Measurements from ENCODE around the gene PAPSS1.
"Not testable (repeated sequence)": the region's sequence is repeated elsewhere in the genome, so short reads cannot be mapped to it uniquely, and the experiment has no call there.

The PAPSS1 gene

DNA sequence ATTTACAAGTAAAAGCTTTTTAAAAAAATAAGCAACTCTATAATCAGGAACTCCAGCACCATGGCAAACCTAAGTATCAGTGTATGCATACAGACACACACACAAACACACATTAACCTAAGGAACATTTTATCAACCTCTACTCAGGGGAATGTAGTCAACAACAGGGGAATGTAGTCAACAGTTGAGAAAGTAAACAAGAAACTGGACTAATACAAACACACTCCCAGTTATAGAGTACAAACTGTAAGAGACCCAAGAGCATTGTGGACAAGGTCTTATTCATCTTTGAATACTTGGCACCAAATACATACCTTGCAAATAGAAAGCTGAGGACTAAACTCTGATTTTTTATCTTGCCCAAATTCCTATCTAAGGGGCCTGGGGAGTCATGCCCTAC is 36.2 kb downstream of the PAPSS1 start:
- no peak for DNase-seq

- DNase-seq, result no peak
Observed at GRCh38 chr4:107682306-107682705, 37.7 kb downstream of the PAPSS1 start.

DNA sequence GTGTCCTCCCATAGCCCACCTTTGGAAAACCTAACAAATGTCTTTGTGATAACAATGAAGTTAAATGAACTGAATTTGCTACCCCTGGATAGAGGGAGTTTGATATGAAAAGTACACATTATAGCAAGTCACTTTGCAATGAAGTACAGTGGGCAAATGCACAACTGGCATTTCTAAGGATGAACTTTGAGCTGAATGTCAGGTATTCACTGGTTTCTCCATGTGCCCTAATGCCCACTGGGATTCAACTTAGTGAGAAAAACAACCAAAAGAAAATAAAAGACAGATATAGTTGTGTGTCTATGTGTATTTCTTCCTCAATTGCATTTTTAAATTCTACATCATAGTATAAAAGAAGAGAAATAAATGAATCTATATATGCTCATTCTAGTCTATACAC is 51.0 kb downstream of the PAPSS1 start:
- no peak for DNase-seq

DNA sequence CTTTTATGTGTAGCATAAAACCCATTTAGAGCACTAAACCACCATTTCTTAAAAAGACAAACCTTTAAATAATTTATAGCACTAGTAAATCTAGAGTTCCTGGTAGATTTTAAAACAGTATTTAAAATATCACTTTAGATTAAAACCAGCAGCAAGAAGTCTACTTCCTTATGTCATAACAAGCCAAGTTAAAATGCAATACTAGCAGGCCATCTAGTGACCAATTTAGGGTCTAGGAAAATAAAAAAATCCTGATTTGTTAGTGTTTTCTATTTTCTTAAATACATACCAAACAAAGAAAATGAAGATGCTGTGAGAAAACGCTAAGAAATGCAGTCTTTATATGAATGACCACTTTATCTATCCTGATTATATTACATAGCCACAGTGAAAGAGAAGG is 53.9 kb downstream of the PAPSS1 start:
- no peak for DNase-seq

- DNase-seq, result no peak
Observed at GRCh38 chr4:107665001-107665400, 55.0 kb downstream of the PAPSS1 start.

GRCh38 chr4:107658400-107659336 is 61.4 kb downstream of the PAPSS1 start:
- DNase-seq, result no peak

GRCh38 chr4:107655289-107655688 is 64.7 kb downstream of the PAPSS1 start:
- DNase-seq, result no peak

- no peak for DNase-seq
Observed at GRCh38 chr4:107654694-107655093, 65.3 kb downstream of the PAPSS1 start.

GRCh38 chr4:107651408-107651807 is 68.6 kb downstream of the PAPSS1 start:
- DNase-seq, result not testable (repeated sequence)

- no peak for DNase-seq
Observed at GRCh38 chr4:107650251-107650650, 69.8 kb downstream of the PAPSS1 start.

GRCh38 chr4:107648178-107648991 is 71.6 kb downstream of the PAPSS1 start:
- DNase-seq, result no peak

- no peak for DNase-seq
Observed at GRCh38 chr4:107647591-107647990, 72.4 kb downstream of the PAPSS1 start.

DNA sequence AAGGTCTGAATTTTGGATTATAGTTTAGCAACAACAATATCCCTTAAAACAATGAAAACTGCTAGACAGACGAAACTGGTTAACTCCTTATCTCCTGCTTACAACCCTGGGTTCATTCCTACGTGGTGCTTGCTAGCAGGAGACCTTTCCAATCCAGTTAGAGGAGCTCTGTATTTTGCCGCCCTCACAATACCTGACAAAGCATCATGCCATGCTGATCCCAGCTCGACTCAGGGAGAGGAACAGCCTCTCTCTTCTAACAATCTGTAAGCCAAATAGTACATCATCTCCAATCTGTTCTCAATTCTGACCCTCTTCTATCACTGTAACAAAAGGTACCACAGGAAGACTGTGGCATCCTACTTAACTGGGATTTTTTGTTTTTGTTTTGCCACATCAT is 74.4 kb downstream of the PAPSS1 start:
- no peak for DNase-seq

DNA sequence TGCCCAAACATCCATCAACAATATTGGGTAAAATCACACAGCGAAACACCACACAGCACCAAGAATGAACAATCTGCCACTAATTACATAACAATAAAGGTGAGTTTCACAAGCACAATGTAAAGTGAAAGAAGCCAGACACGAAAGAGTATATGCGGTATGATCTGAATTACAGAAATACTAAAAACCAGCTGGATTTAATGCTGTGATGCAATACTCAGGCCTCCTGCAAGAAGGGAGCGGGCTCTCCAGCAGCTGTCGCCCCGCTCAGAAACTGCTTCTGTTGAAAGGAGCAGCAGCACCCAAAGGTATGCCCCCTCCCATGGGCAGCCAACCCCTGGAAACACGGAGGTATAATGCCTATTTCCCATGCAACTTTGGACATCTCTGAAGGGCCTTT is 77.0 kb downstream of the PAPSS1 start:
- no peak for DNase-seq

GRCh38 chr4:107640878-107641277 is 79.2 kb downstream of the PAPSS1 start:
- DNase-seq, result no peak

GRCh38 chr4:107640197-107640596 is 79.8 kb downstream of the PAPSS1 start:
- no peak for DNase-seq

GRCh38 chr4:107635735-107636134 is 84.3 kb downstream of the PAPSS1 start:
- no peak for DNase-seq

GRCh38 chr4:107631560-107631959 is 88.5 kb downstream of the PAPSS1 start:
- no peak for DNase-seq

GRCh38 chr4:107630185-107630705 is 89.8 kb downstream of the PAPSS1 start:
- DNase-seq, result no peak

GRCh38 chr4:107629318-107629717 is 90.7 kb downstream of the PAPSS1 start:
- no peak for DNase-seq

- no peak for DNase-seq
Observed at GRCh38 chr4:107625391-107625902, 94.6 kb downstream of the PAPSS1 start.

GRCh38 chr4:107624024-107624423 is 96.0 kb downstream of the PAPSS1 start:
- DNase-seq, result no peak

DNA sequence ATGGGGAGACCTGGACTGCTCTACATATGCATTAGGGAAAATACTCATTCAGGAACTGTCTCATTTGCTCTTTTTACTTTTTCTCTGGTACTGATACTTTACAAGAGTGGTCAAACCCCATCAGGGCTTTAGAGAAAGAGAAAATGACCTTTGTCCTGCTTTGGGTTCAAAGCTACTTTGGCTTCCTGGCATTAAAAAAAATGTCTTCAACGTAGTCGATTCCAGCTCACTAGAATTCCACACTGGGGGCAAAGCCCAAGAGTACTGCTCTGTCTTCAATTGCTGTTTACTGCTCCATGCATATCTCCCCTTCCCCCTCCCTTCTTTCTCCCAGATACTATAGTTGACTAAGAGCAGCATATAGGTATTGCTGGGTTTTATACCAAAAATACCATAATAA is 98.0 kb downstream of the PAPSS1 start:
- no peak for DNase-seq

- no peak for DNase-seq
Observed at GRCh38 chr4:107619731-107620130, 100.3 kb downstream of the PAPSS1 start.

Data from CD4-positive, alpha-beta T cell treated with Interleukin-17A for 1 hour (primary cell).